GM08714 (cell line): ENCODE data around the gene ZBTB37.
"Not testable (repeated sequence)": the region's sequence is repeated elsewhere in the genome, so short reads cannot be mapped to it uniquely, and the experiment has no call there.

Experiments used
- H3K4me3 ChIP-seq: fragments of 200-500 bp; sonication (Bioruptor generic); 2 replicates; pipeline ENCODE4 v1.5.1; 2014; ENCODE audit warnings: mild to moderate bottlenecking, low read length, inconsistent platforms
- ZNF274 ChIP-seq: IDR thresholded peaks from 2 replicates; pipeline ENCODE4 v1.6.1; 2012; ENCODE audit warnings: mild to moderate bottlenecking, low read depth, low read length

ZBTB37 gene

DNA sequence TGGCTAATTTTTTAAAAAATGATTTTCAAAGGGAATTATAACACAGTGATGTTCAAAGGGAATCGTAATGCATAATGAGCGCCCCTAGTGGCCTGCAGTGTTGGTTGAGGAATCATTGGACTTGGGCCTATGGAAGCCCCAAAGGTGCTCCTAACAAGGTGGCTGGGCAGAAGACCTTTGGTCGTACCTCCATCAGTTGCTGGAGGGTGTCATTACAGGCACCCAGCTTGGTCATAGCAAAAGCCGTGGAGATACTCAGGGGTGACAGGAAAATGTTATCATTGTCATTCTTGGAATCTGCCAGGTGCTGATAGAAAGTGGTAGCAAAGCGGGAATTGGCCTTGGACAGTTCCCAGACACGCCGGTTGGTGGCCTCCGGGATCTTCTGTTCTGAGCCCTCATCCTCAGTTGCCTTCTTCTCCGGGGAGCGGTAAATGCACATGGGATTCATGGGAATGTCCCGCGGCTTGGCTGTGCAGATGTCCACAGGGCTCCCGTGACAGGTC is 46.2 kb downstream of the ZBTB37 start:
- no peak overlapping the region for H3K4me3 ChIP-seq
- no peak for TF ChIP-seq ZNF274

GRCh38 chr1:173915596-173915995 is 47.4 kb downstream of the ZBTB37 start:
- no peak overlapping the region for H3K4me3 ChIP-seq
- no peak for TF ChIP-seq ZNF274

- no peak overlapping the region for H3K4me3 ChIP-seq
- TF ChIP-seq ZNF274, result no peak
These were observed 48.5 kb downstream of the ZBTB37 start for GRCh38 chr1:173916667-173917066.

DNA sequence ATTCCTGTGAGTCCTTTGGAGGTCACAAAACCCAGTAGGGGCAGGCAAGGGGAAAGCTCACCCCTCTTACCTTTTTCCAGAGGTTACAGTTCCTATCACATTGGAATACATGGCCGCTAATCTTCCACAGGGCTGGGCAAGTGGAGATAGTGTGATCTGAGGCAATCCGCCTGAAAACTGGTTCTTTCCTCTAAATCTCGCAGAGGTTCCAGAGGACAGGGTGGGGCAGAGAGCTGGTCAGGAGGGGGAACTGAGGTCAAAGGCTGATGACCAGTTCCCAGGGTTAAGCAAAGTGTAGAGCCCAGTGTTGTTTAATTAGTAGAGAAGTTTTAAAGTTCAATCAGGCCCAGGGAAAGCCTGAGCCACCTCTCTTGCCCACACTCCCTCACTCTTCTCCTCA is 49.0 kb downstream of the ZBTB37 start, which contains the start of gene SERPINC1:
Gene SERPINC1 (minus strand): TSS at position 179 of the 400 bp plus-strand sequence. CDS start 68 bp downstream, at position 111.
- TF ChIP-seq ZNF274, result no peak
- H3K4me3 ChIP-seq, result no peak within 1 kb of the TSS

- TF ChIP-seq ZNF274, result no peak
- H3K4me3 ChIP-seq, result no peak overlapping the region
These were observed 49.7 kb downstream of the ZBTB37 start for GRCh38 chr1:173917635-173918493.

DNA sequence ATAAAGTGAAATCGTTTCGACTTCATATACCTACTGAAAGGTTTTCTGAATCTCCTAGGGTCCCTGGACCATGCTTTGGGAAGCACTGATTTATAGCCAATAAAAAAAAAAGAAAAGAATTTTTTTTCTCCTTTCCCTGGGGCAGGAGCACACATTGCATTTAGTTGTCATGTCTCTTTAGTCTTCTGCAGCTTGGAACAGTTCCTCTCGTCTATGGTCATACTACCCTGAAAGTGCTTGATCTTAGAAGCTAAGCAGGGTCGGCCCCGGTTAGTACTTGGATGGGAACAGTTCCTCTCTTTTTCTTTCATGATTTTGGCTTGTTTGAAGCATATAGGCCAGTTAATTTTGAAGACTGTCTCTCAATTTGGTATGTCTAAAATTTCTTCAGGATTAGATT is 52.7 kb downstream of the ZBTB37 start:
- TF ChIP-seq ZNF274, result no peak
- no peak overlapping the region for H3K4me3 ChIP-seq

- H3K4me3 ChIP-seq, result no peak overlapping the region
- no peak for TF ChIP-seq ZNF274
These were observed 57.4 kb downstream of the ZBTB37 start for GRCh38 chr1:173925306-173926242.

- H3K4me3 ChIP-seq, result not testable (repeated sequence)
These were observed 62.4 kb downstream of the ZBTB37 start for GRCh38 chr1:173930541-173930940.

- H3K4me3 ChIP-seq, result no peak overlapping the region
- no peak for TF ChIP-seq ZNF274
These were observed 66.3 kb downstream of the ZBTB37 start for GRCh38 chr1:173934440-173934839.

DNA sequence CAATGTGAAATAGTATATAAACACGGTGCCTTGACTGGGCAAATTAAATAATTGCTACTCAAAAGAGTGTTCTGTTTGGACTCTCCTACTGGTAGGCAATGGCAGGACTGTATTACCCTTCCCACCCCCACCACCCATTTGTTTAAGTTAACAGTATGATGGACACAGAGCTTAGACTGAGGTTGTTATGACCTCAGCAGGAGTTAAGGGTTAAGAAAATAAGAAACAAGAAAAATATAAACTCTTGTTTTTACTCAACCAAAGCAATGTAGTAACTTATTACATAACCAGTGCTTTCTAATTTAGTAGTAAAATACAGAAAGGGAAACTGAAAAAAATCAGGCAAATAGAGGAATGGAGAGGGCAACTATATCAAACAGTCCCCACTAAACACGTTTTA is 68.9 kb downstream of the ZBTB37 start:
- no peak for TF ChIP-seq ZNF274
- no peak overlapping the region for H3K4me3 ChIP-seq

DNA sequence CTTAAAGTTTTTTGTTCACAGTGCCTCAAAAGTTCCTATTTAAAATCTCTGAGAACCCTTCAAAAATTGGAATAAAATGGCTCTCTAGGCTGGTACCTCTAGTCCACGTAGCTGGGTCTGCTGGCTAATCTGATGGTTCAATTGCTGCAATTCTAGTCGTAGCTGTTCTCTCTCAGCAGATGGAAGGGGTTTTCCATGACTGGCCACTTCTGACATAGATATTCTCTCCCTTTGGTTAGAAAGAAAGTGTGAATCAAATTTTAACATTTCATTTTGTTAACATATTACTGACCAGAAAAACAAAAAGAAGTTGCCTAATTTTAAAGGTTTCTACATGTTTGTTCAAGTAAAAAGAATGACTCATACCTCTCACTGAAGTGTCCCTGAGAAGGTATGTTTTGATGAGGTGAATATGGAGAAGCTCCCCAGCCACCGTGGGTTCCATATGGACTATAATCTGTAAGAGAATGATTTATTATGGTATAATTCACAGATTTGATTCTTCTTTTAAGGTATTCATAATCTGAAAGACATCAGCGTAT is 78.3 kb downstream of the ZBTB37 start:
- no peak for TF ChIP-seq ZNF274
- H3K4me3 ChIP-seq, result no peak overlapping the region

DNA sequence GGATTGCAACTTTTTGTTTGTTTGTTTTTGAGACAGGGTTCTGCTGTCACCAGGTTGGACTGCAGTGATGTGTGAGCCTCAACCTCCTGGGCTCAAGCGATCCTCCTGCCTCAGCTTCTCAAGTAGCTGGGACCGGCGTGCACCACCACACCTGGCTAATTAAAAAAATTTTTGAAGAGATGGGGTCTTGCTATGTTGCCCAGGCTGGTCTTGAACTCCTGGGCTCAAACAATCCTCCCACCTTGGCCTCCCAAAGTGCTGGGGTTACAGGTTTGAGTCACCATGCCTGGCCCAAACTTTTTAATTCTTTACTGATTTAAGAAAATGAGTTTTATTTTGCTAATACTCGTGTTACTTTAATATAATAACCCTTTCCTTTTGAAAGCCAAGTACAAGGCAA is 80.4 kb downstream of the ZBTB37 start:
- H3K4me3 ChIP-seq, result no peak overlapping the region
- no peak for TF ChIP-seq ZNF274
